Right cardiac atrium (tissue), 5 donors: ENCODE data around the gene GPRIN1. TPM values are rescaled to one million over a fixed set of nuclear protein-coding genes. Genes with fewer than 3 reads are reported as not detected.

Experiments used
- ATAC-seq, 2 donors: fragments of 200-7000 bp; cut with Tn5 transposase; one replicate each; pipeline versions ENCODE4 v1.8.0 to v1.9.1; 2020; ENCODE audit warnings: moderate library complexity in 2 of 2, mild to moderate bottlenecking in 1 of 2
- DNase-seq, 3 donors: peaks; one replicate each; pipeline ENCODE4 v3.0.0-alpha.2; 2020
- H3K27ac ChIP-seq: one replicate; pipeline ENCODE4 v1.5.1; 2013; ENCODE audit warnings: mild to moderate bottlenecking, low read length, control low read depth, moderate library complexity
- H3K27me3 ChIP-seq: one replicate; pipeline ENCODE4 v1.6.1; 2013; ENCODE audit not compliant: control insufficient read depth, insufficient read depth
- H3K4me1 ChIP-seq: one replicate; pipeline ENCODE4 v1.6.1; 2013; ENCODE audit warnings: low read length; ENCODE audit not compliant: control insufficient read depth, insufficient read depth
- H3K4me3 ChIP-seq: one replicate; pipeline ENCODE4 v1.5.1; 2013; ENCODE audit warnings: low read length, control low read depth
- H3K9me3 ChIP-seq: one replicate; pipeline ENCODE4 v1.6.1; 2013; ENCODE audit warnings: low read length; ENCODE audit not compliant: control insufficient read depth
- WGBS: extraction: QIAGEN DNeasy Blood & Tissue Kit; methylation state at CpG from one replicate; pipeline ENCODE4 v1.1.7; 2013; 5-methylcytosine and 5-hydroxymethylcytosine counted together
- intact Hi-C, 4 donors: fragments of 100-400 bp; cut with DNase I; formaldehyde crosslinking; loops; one replicate each; pipeline versions ENCODE4 v1.11.0 to v1.14.0; 2022 to 2023
- polyA plus RNA-seq: library from polyadenylated mRNA; stranded (reverse); fragments of 200-250 nt; gene quantifications from one replicate; pipeline ENCODE4 v1.2.3, GENCODE V29; 2013
- total RNA-seq, 4 donors: library from RNA; stranded (reverse); fragmentation: NEBNext Ultra II Directional; extraction: Animal tissue kit (Norgen Biotek cat#: 25700); gene quantifications; one replicate each; pipeline ENCODE4 v1.2.1, GENCODE V29; 2021
- donor health status: healthy with polysubstance abuse.
- donor health status: DM: no; HTN: yes; CAD: no.
- donor health status: DM: no; HTN: no; CAD: no.
- donor health status: DM: no; HTN: yes; CAD: no; lungs with severe emphysema.
- donor health status: DM: yes; HTN: yes; CAD: no.

Gene GPRIN1
- total and polyA plus RNA-seq, 5 donors, result 0.23 to 0.62 (median 0.37) TPM

- no peaks in the 10 kb centered on the region for H3K4me1 ChIP-seq
- 9% methylated on average over 20 of the region's 20 CpGs for WGBS
- no peaks in the 10 kb centered on the region for H3K9me3 ChIP-seq
- intact Hi-C loops, result loop anchor here in 1 of 4 donors (10.0 kb wide), 1 partner anchor 56 kb away; no protein-coding TSS in a partner anchor
- peak in 1 of 3 donors; percentile 6 for DNase-seq
- no peaks in the 10 kb centered on the region for H3K27me3 ChIP-seq
- ATAC-seq, result no peak
- no peak overlapping the region for H3K27ac ChIP-seq
- peak overlapping the region; percentile 33 for H3K4me3 ChIP-seq
Observed at GRCh38 chr5:176630681-176631222, 20.8 kb upstream of the GPRIN1 start.

GRCh38 chr5:176629853-176630680 is 20.1 kb upstream of the GPRIN1 start, which contains the start of the genes EIF4E1B and SNCB:
EIF4E1B (plus strand) TSS chr5:176630675; CDS start chr5:176642788, 12,113 bp downstream.
SNCB (minus strand) TSS chr5:176630534; CDS start chr5:176629654, 880 bp downstream.
- H3K27ac ChIP-seq, result no peak within 1 kb of the TSS
- peak within 1 kb of the TSS; percentile 33 for H3K4me3 ChIP-seq
- peak in 2 of 3 donors; percentile 73 to 76 for DNase-seq
- WGBS, result under 1% methylated on average over 94 of the region's 94 CpGs
- intact Hi-C loops, result loop anchor here in 1 of 4 donors (10.0 kb wide), 1 partner anchor 55 kb away; no protein-coding TSS in a partner anchor
- H3K27me3 ChIP-seq, result no peaks in the 10 kb centered on the region
- H3K9me3 ChIP-seq, result no peaks in the 10 kb centered on the region
- ATAC-seq, result peak; percentile 83
- H3K4me1 ChIP-seq, result no peaks in the 10 kb centered on the region

- Histone ChIP-seq H3K4me3 (no peak overlapping the region), H3K9me3 (no peaks in the 10 kb centered on the region), H3K27me3 (no peaks in the 10 kb centered on the region), H3K27ac (no peak overlapping the region), H3K4me1 (no peaks in the 10 kb centered on the region)
- WGBS, result 5% methylated on average over 34 of the region's 34 CpGs
- ATAC-seq (peak in 1 of 2 donors; percentile 4), DNase-seq (peak in 1 of 3 donors; percentile 38)
- intact Hi-C loops, result no loop called here
Observed at GRCh38 chr5:176629317-176629852, 19.4 kb upstream of the GPRIN1 start.

- H3K4me1 ChIP-seq, result no peaks in the 10 kb centered on the region
- intact Hi-C loops, result no loop called here
- DNase-seq (peak in 1 of 3 donors; percentile 5), ATAC-seq (no peak)
- H3K9me3 ChIP-seq, result no peaks in the 10 kb centered on the region
- H3K27ac ChIP-seq, result no peak overlapping the region
- no peak overlapping the region for H3K4me3 ChIP-seq
- 55% methylated on average over 13 of the region's 13 CpGs for WGBS
- no peaks in the 10 kb centered on the region for H3K27me3 ChIP-seq
Observed at GRCh38 chr5:176628406-176629228, 18.7 kb upstream of the GPRIN1 start.

- H3K27ac ChIP-seq, result no peak overlapping the region
- DNase-seq (peak in 1 of 3 donors; percentile 13), ATAC-seq (no peak)
- H3K4me3 ChIP-seq, result no peak overlapping the region
- intact Hi-C loops, result no loop called here
- 74% methylated on average over 5 of the region's 5 CpGs for WGBS
- H3K4me1 ChIP-seq, result no peaks in the 10 kb centered on the region
- no peaks in the 10 kb centered on the region for H3K27me3 ChIP-seq
- H3K9me3 ChIP-seq, result no peaks in the 10 kb centered on the region
Observed at GRCh38 chr5:176627582-176627981, 17.6 kb upstream of the GPRIN1 start.

- 53% methylated on average over 7 of the region's 7 CpGs for WGBS
- ATAC-seq (no peak), DNase-seq (peak in 2 of 3 donors; percentile 35 to 55)
- Histone ChIP-seq H3K4me3 (no peak overlapping the region), H3K4me1 (no peaks in the 10 kb centered on the region), H3K27me3 (no peaks in the 10 kb centered on the region), H3K27ac (no peak overlapping the region), H3K9me3 (no peaks in the 10 kb centered on the region)
- intact Hi-C loops, result no loop called here
Observed at GRCh38 chr5:176626876-176627236, 16.9 kb upstream of the GPRIN1 start.

- intact Hi-C loops, result no loop called here
- no peak overlapping the region for H3K4me3 ChIP-seq
- no peak overlapping the region for H3K27ac ChIP-seq
- 44% methylated on average over 25 of the region's 25 CpGs for WGBS
- no peaks in the 10 kb centered on the region for H3K27me3 ChIP-seq
- no peaks in the 10 kb centered on the region for H3K9me3 ChIP-seq
- ATAC-seq (no peak), DNase-seq (peak in 1 of 3 donors; percentile 7)
- H3K4me1 ChIP-seq, result no peaks in the 10 kb centered on the region
Observed at GRCh38 chr5:176625966-176626875, 16.3 kb upstream of the GPRIN1 start.

- ATAC-seq (no peak), DNase-seq (peak in 1 of 3 donors; percentile 9)
- no peak overlapping the region for H3K27ac ChIP-seq
- H3K4me3 ChIP-seq, result no peak overlapping the region
- H3K4me1 ChIP-seq, result no peaks in the 10 kb centered on the region
- 67% methylated on average over 2 of the region's 2 CpGs for WGBS
- H3K27me3 ChIP-seq, result no peaks in the 10 kb centered on the region
- intact Hi-C loops, result no loop called here
- no peaks in the 10 kb centered on the region for H3K9me3 ChIP-seq
Observed at GRCh38 chr5:176625512-176625911, 15.6 kb upstream of the GPRIN1 start.

- ATAC-seq (no peak), DNase-seq (peak in 1 of 3 donors; percentile 22)
- Histone ChIP-seq H3K27me3 (no peaks in the 10 kb centered on the region), H3K27ac (no peak overlapping the region), H3K4me3 (no peak overlapping the region), H3K4me1 (no peaks in the 10 kb centered on the region), H3K9me3 (no peaks in the 10 kb centered on the region)
- intact Hi-C loops, result no loop called here
- 62% methylated on average over 9 of the region's 9 CpGs for WGBS
Observed at GRCh38 chr5:176624938-176625337, 15.0 kb upstream of the GPRIN1 start.

GRCh38 chr5:176624142-176624541 is 14.2 kb upstream of the GPRIN1 start:
- peak in 1 of 3 donors; percentile 2 for DNase-seq
- no peaks in the 10 kb centered on the region for H3K27me3 ChIP-seq
- H3K4me1 ChIP-seq, result no peaks in the 10 kb centered on the region
- 70% methylated on average over 4 of the region's 4 CpGs for WGBS
- intact Hi-C loops, result no loop called here
- no peak overlapping the region for H3K4me3 ChIP-seq
- ATAC-seq, result no peak
- H3K27ac ChIP-seq, result no peak overlapping the region
- no peaks in the 10 kb centered on the region for H3K9me3 ChIP-seq
